Stimulated activated CD4-positive, alpha-beta T cell treated with anti-CD3 and anti-CD28 coated beads, Interleukin-12 subunit alpha, Interleukin-12 subunit beta, amount 100 ng/mL, for 48 hours (primary cell): Measurements from ENCODE around the gene RPL23.

Source experiments
- DNase-seq, 3 donors: peaks; one replicate each; pipeline ENCODE4 v3.0.0-alpha.2; 2020; ENCODE audit warnings: low read depth in 2 of 3, low spot score in 1 of 3

Gene RPL23

DNA sequence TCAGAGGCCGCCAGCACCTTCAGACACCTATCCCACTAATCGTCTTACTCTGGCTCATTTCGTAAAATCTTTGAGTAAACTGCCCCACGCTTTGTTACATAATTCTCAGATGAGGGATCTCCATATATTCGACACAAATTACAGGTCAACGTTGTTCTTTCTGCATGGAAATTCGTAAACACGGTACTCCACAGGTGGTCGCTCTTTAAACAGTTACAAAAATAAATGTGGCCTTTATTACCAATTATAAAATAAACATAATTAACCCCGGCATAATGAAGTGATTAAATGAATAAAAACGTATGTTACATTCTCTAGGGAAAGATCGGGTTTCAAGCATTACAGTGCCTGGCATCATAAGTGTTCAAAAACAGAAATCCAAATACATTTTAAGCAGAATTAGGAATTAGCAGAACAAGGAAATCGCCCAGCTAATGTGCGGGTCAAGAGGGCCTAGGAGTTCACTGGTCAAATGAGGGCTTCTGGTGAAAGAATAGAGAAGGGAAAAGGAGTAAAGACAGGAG, 53.2 kb downstream of the RPL23 start:
- DNase-seq, result no peak

DNA sequence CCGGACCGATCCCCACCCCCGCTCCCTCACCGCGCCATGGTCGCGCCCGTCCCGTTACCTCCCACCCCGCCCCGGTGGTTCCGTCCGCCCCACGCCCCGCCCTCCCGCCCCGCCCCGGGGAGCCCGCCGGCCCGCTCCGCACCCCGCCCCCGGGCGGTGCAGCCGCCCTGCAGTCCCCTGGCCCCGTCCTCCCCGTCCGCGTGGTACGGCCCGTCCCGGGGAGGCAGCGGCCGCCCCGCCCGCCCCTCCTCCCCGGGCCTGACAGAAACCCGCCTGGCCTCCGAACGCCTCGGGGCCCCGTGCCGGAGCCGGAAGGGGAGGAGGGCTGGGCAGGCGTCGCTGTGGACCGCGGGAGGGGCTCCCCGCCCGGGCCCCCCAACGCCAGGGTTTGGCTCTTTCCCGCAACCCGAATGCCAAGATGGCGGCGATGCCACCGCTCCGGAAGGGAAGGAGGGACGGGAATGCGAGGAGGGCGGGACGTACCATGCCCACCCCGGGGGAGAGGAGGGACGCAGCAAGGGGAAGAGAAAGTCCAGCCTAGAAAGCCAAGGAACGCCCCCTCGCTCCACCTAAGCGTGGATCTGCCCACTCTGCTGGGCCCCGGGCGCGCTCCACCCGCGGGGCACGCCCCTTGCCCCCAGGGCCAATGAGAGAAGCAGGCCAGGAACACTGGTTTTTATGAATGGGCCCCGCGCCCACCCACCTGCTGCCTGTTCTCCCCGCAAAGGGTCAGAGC, 53.9 kb downstream of the RPL23 start, which contains the start of gene PIP4K2B:
TSS of gene PIP4K2B (minus strand) at position 56 of the 736 bp plus-strand sequence. CDS start 132 bp downstream, outside the sequence.
- peak; percentile 78 to 90 (median 89) for DNase-seq

DNA sequence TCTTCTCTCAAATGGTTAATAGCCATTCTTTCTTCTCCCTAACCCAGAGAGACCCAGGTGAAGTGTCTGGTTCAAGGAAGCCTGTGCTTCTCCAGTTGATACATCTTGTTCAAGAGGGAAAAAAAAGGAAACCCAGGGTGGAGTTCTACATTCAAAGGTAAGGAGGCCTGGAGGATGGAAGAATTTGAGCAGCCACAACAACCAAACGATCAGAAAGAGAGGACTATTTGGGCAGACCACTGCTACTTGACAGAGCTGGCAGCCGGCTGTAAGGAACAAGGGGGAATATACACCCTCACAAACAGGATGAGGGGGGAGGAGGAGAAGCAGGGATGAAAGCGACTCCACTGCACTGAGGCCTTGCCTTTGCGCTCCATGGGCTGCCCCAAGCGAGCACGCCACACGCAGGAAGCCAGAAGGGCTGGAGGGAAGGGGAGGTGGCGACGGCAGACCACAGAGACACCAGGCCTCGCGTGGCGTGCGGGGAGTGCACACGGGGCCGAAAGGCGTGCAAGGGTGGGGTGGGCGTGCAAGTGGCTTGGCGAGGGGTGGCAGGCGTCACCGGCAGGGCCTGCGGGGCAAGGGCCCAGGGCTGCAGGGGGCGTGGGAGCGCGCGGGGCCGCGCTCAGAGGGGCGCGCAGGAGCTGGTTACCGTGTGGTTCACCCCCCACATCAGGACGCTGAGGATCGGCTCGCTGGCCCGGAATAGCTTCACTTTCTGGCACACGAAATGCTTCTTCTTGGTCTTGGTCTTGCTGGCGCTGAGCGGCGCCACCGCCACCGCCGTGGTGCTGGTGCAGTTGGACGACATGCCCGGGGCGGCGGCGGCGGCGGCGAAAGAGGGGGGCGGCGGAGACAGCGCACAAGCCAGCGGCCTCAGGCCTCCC, 54.7 kb downstream of the RPL23 start:
- peak; percentile 15 to 42 (median 31) for DNase-seq
